ENCODE data around the gene PRDM10.

DNA sequence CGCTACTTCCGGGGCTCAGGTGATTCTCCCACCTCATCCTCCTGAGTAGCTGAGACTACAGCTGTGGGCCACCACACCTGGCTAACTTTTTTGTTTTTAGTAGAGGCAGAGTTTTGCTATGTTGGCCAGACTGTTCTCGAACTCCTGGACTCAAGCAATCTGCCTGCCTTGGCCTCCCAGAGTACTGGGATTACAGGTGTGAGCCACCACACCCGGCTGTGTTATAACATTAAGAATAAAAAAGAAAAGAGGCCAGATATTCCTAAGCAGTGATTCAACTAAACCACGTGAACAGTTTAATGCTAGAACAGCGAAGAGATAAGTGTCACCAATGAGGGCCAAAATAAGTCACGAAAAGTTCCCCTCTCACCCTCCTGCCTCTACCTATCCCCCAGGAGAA lies 3.7 kb downstream of the PRDM10 start:
- no peak for TF ChIP-seq POLR2A (IDR thresholded peaks at IDR 0.05)
- TF ChIP-seq, protein P1, sequence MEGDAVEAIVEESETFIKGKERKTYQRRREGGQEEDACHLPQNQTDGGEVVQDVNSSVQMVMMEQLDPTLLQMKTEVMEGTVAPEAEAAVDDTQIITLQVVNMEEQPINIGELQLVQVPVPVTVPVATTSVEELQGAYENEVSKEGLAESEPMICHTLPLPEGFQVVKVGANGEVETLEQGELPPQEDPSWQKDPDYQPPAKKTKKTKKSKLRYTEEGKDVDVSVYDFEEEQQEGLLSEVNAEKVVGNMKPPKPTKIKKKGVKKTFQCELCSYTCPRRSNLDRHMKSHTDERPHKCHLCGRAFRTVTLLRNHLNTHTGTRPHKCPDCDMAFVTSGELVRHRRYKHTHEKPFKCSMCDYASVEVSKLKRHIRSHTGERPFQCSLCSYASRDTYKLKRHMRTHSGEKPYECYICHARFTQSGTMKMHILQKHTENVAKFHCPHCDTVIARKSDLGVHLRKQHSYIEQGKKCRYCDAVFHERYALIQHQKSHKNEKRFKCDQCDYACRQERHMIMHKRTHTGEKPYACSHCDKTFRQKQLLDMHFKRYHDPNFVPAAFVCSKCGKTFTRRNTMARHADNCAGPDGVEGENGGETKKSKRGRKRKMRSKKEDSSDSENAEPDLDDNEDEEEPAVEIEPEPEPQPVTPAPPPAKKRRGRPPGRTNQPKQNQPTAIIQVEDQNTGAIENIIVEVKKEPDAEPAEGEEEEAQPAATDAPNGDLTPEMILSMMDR (IDR thresholded peaks at IDR 0.05), result no peak
- no peak for TF ChIP-seq EP300 (IDR thresholded peaks at IDR 0.05)
- no peak for TF ChIP-seq POLR2AphosphoS5 (IDR thresholded peaks at IDR 0.05)
